ENCODE measurements around the gene ERC2.
"Not testable (repeated sequence)": the region's sequence is repeated elsewhere in the genome, so short reads cannot be mapped to it uniquely, and the experiment has no call there.

The ERC2 gene

DNA sequence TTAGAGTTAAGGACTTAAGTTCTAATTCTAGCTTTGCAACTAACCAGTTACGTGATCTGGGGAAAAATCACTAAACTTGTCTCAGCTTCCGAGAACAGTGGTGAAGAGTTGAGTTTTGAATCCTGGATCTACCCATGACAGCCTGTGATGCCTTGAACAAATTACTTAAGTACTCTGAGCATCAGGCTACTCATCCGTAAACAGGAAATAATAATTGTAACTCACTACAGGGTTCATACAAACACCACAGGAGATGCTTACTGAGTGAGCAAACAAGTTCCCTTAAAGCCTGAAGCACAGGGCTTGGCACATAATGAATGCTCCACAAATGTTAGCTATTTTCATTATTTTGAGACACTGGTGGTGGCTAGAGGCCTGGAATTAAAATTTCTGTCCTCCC, 158.8 kb downstream of the ERC2 start:
- no peak for DNase-seq (ENCODE audit: low read depth in 2 of 2)

DNA sequence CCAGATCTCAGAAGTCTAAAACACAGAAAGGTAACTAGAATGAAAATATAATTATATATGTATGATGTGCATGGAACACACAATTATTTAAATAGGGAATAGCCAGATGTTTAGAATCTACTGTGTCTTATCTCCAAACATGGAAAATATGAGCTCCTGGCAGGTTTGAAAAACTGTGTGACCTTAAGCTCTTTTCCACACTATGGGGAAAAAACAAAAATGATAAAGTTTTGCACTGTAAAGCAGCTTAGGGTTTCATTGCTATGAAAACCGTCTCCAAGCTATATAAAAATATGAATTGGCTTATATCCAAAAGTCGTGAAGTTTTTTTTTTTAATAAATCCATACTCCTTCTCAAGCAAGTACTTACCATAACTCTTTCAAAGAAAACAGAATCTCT, 159.8 kb downstream of the ERC2 start:
- no peak for DNase-seq (ENCODE audit: low read depth in 2 of 2)

DNA sequence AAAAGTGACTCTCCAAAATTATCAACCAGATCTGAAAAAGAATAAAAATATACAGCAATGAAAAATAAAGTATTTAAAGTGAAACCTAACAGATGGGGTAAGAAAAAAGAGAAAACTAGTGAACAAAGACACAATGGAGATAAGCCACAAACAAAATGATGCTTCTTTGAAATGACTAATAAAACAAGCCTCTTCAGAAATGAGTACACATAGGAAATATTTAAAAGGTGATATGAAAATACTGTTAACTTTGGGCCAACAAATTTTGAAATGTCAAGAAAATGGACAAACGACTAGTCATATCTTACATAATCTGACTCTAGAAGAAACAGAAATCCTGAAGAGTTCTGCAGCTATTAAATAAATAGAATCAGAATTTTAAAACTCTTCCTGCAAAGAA, 164.2 kb downstream of the ERC2 start:
- DNase-seq (ENCODE audit: low read depth in 2 of 2): no peak

DNA sequence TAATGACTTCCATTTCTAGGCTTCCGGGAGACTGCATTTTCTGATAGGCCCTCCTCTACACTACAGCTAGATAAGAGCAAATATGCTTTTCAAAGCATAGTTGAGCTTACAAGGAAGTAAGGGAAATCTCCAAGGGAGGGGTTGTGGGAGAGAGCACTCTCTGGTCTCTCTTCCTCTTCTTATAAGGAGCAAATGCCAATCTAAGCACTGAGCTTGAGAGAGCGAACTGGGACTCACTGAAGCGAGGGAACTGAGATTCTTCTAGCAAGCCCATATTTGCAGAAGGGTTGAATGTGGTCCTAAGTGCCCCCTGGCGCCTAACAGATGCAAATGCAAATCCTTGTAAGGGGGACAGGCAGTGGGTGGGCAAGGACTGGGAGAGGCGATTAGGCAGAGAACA, 164.8 kb downstream of the ERC2 start:
- DNase-seq (ENCODE audit: low read depth in 2 of 2): no peak

DNA sequence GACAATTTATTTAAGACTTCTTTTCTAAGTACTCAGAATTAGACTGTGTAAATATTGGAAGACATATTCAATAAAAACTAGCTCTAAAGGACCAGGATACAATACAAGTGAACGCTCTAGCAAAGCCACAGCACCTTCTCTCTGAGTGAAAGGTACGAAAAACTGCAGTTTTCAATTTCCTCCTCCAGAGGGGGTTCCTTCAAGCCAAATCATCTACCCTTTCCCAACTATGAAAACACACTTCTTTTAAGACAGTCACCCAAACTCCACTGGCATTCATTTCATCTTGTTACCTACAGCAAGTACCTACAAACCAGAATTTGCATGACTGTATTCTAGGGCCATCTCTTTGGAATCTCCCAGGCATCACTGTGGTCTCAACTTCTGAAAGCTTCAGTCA, 165.8 kb downstream of the ERC2 start:
- DNase-seq (ENCODE audit: low read depth in 2 of 2): no peak

DNA sequence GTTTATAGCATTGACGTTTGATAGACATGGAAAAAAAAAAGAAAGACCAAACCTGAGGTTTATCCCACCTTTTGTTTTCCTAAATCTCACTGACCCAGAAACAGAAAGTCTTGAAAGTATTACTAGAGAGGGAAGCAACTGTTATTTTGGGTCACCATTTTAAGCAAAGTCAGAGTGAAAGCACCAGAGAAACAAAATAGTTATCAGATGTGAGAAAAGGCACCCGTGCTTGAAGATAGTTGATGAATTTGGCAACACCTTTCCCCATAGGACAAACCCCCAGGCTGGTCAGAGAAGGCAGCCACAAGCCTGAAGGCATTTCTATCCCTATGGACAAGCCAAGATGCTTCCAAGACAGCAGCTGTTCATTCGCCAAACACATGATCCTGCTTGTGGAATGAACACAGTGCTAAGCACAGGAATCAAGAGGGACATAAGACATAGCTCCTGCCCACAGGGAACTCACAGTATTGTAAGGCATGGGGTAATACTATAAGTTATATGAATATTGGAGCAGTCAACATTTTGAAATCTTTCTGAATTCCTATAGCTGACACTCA, 170.9 kb downstream of the ERC2 start:
- DNase-seq (ENCODE audit: low read depth in 2 of 2): no peak

DNA sequence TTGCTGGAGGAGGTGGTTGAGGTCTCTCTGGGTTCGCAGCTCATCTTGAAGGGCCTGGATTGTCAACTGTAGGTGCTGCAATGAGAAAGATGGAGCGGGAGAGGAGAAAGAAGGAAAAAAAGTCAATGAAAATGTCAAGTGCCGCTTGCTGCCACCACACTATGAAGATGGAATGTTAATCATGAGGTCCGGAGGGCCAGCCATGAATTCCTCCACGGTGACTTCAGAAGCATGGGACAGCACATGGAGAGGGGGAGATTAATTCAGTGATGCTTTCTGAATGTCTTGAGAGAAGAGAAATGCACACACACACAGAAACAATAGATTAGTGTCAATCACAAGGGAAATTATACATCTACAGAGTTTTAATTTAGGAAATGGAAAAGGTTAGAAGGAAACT, 171.9 kb downstream of the ERC2 start:
- no peak for DNase-seq (ENCODE audit: low read depth in 2 of 2)

DNA sequence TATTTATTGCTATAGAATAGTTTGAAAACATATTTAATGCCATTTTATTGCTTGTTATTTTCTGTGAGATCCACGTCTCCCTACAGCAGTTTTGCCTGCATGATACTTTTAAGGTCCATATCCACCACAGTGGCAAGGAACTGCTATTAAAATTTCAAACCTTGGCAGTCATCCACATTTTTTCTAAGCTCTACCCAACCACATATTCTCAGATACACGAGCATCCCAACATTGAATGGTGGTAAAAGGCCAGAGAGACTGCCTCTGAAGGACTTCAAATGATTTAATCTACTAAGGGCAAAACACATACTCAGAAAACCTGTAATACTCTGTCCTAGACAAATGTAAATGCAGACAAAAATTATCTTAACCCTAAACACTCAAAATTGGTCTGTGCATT, 173.1 kb downstream of the ERC2 start:
- DNase-seq (ENCODE audit: low read depth in 2 of 2): no peak

DNA sequence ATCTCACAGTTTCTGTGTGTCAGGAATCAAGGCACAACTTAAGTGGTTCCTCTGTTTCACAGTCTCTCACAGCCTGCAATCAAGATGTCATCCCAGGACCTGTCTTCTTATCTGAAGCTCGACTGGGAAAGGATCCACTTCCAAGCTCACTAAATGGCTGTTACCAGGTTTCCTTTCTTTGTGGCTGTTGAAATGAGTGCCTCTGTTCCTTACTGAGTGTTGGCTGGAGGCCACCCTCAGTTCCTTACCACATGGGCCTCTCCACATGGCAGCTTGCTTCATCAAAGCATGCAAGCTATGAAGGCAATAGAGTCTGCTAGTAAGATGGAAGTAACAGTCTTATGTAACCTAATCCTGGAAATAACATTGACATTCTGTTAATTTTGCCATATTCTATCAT, 174.0 kb downstream of the ERC2 start:
- DNase-seq (ENCODE audit: low read depth in 2 of 2): no peak

DNA sequence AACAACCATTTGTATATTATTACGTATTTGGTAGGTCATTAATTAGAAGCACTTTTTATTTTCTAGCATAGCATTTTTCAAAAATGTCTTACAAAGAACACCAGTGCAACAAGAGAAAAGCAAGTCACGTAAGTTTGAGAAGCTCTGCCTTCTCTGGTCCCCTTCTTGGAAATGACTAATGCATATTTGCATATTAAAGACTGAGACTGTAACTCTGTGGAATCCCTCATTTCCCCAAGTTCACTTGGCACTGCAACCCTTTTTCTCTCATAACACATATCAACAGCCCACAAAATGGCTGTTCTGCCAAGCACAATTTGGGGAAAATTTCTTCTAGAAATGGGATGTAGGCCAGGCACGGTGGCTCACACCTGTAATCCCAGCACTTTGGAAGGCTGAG, 176.3 kb downstream of the ERC2 start:
- DNase-seq (ENCODE audit: low read depth in 2 of 2): no peak

DNA sequence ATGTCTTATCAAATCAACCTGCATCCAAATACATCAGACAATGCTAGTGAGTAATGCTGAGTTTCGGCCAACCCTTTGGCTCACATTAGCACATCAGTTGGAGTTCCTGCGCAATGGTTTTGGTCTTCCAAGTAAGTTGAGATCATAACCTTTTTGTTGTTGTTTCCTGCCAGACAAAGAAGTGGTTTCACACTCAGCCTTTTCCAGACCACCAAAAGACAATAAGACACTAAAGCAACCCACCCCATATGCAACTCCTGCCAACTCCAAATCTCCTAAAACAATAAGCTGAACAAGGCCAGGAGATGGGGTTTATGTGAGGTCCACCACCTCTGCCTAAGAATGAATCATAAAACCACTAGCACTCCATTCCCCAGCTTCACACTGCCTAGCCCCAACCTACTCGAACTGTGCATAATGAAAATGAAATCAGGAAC, 177.0 kb downstream of the ERC2 start:
- DNase-seq (ENCODE audit: low read depth in 2 of 2): no peak

DNA sequence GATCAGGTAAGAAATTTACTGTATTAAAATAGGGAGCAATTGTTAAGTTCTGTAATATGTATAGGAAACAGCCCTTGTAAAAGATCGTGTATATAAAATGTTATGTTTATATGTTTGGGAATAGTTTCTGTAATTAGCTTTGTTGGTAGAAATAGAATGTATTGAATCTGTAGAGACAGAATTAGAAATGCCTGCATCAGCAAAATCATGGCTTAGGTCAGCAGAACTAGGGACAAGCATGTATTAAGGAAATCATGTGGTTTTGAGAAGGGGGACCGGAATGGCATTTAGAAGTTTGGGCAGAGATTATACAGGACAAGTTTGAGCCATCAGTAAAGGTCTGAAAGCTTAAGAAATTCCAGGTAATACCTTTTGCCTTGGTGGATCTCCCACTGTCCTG, 177.9 kb downstream of the ERC2 start:
- DNase-seq (ENCODE audit: low read depth in 2 of 2): no peak

DNA sequence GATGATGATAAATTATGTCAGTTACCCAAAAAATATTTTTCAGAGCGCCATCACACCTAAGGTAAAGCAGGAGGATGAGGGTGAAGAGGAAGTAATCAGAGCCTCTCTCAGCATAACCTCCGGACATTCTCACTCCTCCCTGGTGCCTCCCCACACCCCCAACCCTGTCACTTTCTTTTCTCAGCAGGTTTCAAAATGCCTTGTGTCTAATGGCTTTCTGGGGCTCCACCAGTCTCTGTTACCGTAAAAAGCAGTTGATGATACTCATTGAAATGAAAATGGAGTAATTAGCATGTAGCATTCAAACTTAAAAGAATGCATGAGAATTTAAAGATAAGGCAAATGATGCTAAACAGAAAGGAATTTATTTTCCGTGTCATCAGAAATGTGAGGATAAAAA, 180.0 kb downstream of the ERC2 start:
- no peak for DNase-seq (ENCODE audit: low read depth in 2 of 2)

DNA sequence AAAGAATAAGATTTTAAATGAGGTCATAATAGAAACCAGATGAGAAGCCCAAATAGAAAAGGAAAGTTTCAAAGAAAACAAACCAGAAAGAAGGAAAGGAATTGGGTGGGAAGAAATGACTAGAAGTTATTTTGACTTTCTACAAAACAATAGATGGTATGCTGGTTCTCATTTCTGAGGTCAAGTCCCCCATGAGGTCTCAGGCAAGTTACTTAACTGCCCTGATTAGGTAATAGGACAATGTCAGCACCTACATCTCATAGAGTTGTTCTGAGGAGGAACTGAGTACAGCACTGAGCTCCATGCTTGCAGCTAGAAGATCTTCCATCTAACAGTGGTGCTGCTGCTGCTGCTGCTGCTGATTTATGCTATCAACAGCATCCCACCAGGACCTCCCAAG, 185.9 kb downstream of the ERC2 start:
- DNase-seq (ENCODE audit: low read depth in 2 of 2): no peak

DNA sequence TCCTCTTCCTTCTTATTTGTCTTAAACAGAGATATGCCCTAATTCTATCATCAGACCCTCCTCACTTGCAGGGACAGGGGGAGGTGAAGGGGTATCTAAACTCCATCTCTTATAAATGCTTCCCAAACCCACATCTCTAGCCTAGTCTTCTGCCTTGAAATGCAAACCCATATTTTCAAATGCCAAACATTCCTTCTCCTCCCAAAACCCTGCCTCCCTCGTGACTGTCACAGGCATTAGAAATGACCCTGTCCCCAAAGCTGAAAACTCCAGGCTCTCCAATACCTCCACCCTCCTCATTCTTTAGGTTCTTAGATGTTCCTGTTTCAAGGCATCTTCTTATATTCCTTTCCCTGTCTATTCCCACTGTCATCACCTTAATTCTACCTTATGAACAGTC, 191.0 kb downstream of the ERC2 start:
- no peak for DNase-seq (ENCODE audit: low read depth in 2 of 2)

DNA sequence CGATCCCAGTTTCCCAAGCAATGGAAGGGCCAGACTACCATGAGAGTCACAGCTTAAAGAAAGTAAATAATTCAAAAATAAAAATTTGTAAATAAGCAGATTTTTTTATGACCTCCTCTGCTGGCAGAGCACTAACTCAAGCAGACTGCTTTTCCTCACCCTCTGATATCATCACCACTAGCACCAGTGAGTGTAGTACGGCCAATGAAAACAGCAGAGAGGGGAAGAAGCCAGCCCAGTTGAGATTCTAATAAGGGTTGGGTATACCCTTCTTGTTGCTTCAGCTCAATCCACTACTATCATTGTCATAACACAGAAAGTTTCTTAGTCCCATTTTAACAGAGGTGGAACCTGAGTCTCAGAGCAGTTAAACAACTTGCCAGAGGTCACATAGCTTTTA, 193.1 kb downstream of the ERC2 start:
- no peak for DNase-seq (ENCODE audit: low read depth in 2 of 2)

DNA sequence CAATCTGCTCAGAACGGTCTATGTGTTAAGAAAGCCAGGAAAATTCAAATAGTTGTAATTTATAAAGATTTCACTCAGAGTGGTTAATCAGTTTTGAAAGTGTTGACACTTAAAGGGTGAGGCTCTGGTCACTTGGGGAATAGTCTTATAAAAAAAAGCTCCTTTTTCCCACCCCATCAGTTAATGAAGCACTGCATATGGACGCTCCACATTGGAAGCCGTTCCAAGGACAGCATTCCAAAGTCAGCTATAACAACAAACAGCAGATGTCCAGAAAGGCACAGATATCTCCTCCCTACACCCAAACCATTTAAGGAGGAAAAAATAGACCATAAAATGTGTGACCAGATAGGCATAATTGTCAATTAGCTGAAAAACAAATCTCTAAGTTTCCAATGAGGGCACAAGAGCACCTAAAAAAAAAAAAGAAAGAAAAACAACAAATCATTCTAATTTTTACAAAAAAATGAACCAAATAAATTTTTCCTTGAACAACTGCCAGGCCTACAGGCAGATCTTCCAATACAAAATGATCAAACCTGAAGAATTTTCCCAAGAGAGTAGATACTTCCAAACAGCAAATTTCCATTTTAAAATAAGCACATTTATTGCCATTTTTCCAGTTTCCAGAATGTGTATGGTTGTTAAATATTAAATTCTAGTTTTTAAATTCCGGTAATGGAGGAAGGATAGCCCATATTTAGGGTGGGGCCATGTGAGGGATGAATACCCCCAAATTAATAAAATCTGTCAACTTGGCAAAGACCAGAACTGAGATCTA, 198.3 kb downstream of the ERC2 start:
- no peak for DNase-seq (ENCODE audit: low read depth in 2 of 2)

DNA sequence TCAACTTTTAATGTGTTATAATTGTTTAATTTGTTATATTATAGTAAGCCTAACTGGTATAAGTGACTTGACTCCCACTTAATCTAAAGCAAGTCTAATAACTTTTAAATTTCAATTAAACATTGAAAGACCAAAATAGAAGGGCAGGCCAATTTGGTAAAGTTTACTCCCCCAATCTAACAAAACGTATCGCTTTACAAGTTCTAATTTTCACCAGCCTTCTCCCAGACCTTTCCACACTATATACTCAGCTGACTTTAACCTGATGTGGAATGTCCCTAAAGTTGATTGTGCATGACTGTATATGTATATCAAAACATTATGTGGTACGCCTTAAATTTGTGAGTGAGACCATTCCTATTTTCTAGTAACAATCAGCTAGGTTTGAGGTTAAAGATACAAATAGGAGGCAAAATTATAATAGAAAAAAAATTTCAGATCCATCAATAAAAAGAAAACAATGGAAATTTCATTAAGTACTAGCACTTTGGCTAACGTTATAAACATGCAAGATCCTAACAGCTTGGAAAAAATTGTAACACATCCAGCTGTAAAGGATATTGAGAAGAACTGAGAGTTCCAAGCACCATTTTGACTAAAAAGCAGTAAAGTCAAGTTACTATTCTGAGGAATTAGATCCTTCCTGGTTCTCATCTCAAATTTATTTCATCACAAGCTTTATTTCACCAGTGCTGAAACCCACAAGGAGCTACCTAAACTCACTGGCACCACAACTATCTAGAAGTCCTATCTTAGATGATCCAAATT, 199.5 kb downstream of the ERC2 start:
- no peak for DNase-seq (ENCODE audit: low read depth in 2 of 2)

DNA sequence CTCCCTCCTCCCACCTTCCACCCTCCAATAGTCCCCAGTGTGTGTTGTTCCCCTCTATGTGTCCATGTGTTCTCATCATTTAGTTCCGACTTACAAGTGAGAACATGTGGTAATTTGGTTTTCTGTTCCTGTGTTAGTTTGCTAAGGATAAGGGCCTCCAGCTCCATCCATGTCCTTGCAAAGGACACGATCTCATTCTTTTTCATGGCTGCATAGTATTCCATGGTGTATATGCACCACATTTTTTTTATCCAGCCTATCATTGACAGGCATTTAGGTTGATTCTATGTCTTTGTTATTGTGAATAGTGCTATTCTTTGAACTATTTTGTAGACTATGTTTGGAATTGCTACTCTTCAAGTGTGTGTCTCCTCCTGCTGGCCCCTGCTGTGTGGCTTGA, 206.4 kb downstream of the ERC2 start:
- DNase-seq (ENCODE audit: low read depth in 2 of 2): not testable (repeated sequence)

DNA sequence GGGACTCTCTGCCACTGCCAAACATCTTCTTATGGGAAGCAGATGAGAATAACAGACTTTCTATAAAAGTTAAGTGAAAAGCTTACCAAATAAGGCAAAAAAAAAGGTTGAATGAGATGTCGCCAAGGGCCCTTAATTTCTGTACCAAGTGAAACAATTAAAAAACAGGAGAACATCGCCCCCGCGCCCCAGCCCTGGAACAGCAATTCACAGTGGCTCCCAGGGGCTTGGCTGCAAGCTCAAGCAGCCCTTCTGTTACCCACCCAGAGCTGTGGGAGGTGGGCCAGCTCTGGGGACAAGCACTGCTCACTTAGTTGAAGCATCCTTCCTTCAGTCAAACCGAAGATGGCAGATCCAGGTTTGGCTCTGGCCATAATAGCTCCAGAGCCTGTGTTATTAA, 208.0 kb downstream of the ERC2 start:
- no peak for DNase-seq (ENCODE audit: low read depth in 2 of 2)

DNA sequence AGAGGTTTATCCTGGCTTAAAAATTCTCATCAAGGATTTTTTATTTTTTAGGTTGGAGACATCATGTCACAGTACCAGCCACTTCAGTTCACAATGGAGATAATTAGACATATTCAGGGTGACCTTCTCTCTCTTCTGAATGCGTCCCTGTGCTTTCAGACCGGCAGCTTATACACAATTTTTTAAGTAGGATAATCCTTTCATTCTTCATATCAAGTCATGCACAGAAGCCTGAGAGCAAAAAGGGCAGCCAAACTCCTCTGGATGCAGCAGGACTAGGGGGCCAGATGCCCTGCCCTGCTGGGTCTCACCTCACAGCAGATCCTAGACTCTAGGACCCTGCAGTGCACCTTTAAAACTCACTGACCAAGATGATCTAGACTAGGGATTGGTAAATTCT, 210.4 kb downstream of the ERC2 start:
- no peak for DNase-seq (ENCODE audit: low read depth in 2 of 2)

DNA sequence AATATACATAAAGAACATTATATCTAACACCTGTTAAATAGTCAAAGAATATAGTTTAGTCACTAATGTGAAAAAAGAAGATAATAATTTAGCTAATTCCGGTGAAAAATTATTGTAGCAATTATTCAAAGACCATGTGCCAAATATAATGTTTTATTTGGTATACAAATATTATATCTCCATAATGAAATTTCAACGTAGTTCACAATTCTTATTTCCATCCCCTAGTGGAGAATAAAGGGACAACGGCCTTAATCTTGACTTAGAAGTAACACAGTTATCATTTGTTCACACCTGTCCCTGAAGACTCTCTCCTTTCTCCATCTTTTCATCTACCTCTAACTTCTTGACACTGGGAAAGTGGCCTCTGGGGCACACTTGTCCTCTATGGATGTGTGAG, 213.4 kb downstream of the ERC2 start:
- no peak for DNase-seq (ENCODE audit: low read depth in 2 of 2)

All from stimulated activated CD8-positive, alpha-beta memory T cell treated with anti-CD3 and anti-CD28 coated beads, Interleukin-2, amount 100 ng/mL, for 1 hour (primary cell).